Trophoblast cell (in vitro differentiated cells and primary cell): ENCODE data around the gene TNFRSF6B. TPM values are rescaled to one million over a fixed set of nuclear protein-coding genes. Genes with fewer than 3 reads are reported as not detected.
"Not testable (repeated sequence)": the region's sequence is repeated elsewhere in the genome, so short reads cannot be mapped to it uniquely, and the experiment has no call there.

Experiments
- DNase-seq, 2 donors: peaks; one replicate each; pipeline ENCODE4 v3.0.0-alpha.2; 2016
- H2AFZ ChIP-seq: 2 replicates; pipeline ENCODE4 v1.6.1; 2013; ENCODE audit warnings: low read length, moderate library complexity, mild to moderate bottlenecking; ENCODE audit not compliant: insufficient read depth, poor library complexity
- H2AK5ac ChIP-seq: 2 replicates; pipeline ENCODE4 v1.6.1; 2013; ENCODE audit warnings: mild to moderate bottlenecking, low read length
- H2BK120ac ChIP-seq: 2 replicates; pipeline ENCODE4 v1.6.1; 2013; ENCODE audit warnings: low read length, mild to moderate bottlenecking, moderate library complexity; ENCODE audit not compliant: insufficient read depth, poor library complexity
- H2BK12ac ChIP-seq: 2 replicates; pipeline ENCODE4 v1.6.1; 2013; ENCODE audit warnings: mild to moderate bottlenecking, low read length, moderate library complexity
- H2BK5ac ChIP-seq: 2 replicates; pipeline ENCODE4 v1.6.1; 2013; ENCODE audit warnings: low read length, low read depth, moderate library complexity, mild to moderate bottlenecking; ENCODE audit not compliant: poor library complexity
- H3K14ac ChIP-seq: 2 replicates; pipeline ENCODE4 v1.6.1; 2013; ENCODE audit warnings: mild to moderate bottlenecking, low read length
- H3K18ac ChIP-seq: 2 replicates; pipeline ENCODE4 v1.6.1; 2013; ENCODE audit warnings: mild to moderate bottlenecking, low read length
- H3K23ac ChIP-seq: 2 replicates; pipeline ENCODE4 v1.6.1; 2013; ENCODE audit warnings: low read length
- H3K27ac ChIP-seq: 2 replicates; pipeline ENCODE4 v1.5.1; 2013; ENCODE audit warnings: low read depth, mild to moderate bottlenecking, inconsistent platforms, low read length, moderate library complexity
- H3K27me3 ChIP-seq: 2 replicates; pipeline ENCODE4 v1.6.1; 2013; ENCODE audit warnings: inconsistent platforms, mild to moderate bottlenecking, low read length, moderate library complexity; ENCODE audit not compliant: insufficient read depth
- H3K36me3 ChIP-seq, 2 experiments: 1 replicate in 1 of 2; 2 replicates in 1 of 2; pipeline ENCODE4 v1.6.1; 2013; ENCODE audit warnings: low read length in 2 of 2, mild to moderate bottlenecking in 2 of 2, moderate library complexity in 1 of 2; ENCODE audit not compliant: insufficient read depth in 2 of 2, control insufficient read depth in 1 of 2
- H3K4ac ChIP-seq: 2 replicates; pipeline ENCODE4 v1.6.1; 2013; ENCODE audit warnings: low read depth, mild to moderate bottlenecking, low read length, moderate library complexity
- H3K4me1 ChIP-seq, 2 experiments: 1 replicate in 1 of 2; 2 replicates in 1 of 2; pipeline ENCODE4 v1.6.1; 2013; ENCODE audit warnings: low read length in 2 of 2, mild to moderate bottlenecking in 2 of 2, moderate library complexity in 1 of 2; ENCODE audit not compliant: insufficient read depth in 2 of 2, control insufficient read depth in 1 of 2
- H3K4me2 ChIP-seq: 2 replicates; pipeline ENCODE4 v1.6.1; 2013; ENCODE audit warnings: inconsistent platforms, mild to moderate bottlenecking, low read length, moderate library complexity
- H3K4me3 ChIP-seq: 2 replicates; pipeline ENCODE4 v1.5.1; 2013; ENCODE audit warnings: mild to moderate bottlenecking, low read depth, low read length, inconsistent platforms
- H3K79me1 ChIP-seq: one replicate; pipeline ENCODE4 v1.6.1; 2013; ENCODE audit warnings: low read length
- H3K79me2 ChIP-seq: 2 replicates; pipeline ENCODE4 v1.6.1; 2013; ENCODE audit warnings: low read length, mild to moderate bottlenecking; ENCODE audit not compliant: control insufficient read depth, insufficient read depth, poor library complexity
- H3K9ac ChIP-seq: 2 replicates; pipeline ENCODE4 v1.6.1; 2013; ENCODE audit warnings: mild to moderate bottlenecking, low read length
- H3K9me3 ChIP-seq: 2 replicates; pipeline ENCODE4 v1.6.1; 2013; ENCODE audit warnings: low read depth, mild to moderate bottlenecking, control low read depth, inconsistent platforms, low read length; ENCODE audit not compliant: insufficient read depth
- H4K12ac ChIP-seq: 2 replicates; pipeline ENCODE4 v1.6.1; 2013; ENCODE audit warnings: low read depth, mild to moderate bottlenecking, low read length, moderate library complexity
- H4K8ac ChIP-seq: 2 replicates; pipeline ENCODE4 v1.6.1; 2013; ENCODE audit warnings: low read depth, mild to moderate bottlenecking, low read length, moderate library complexity
- H4K91ac ChIP-seq: one replicate; pipeline ENCODE4 v1.6.1; 2013; ENCODE audit warnings: low read depth, mild to moderate bottlenecking, low read length, moderate library complexity
- WGBS: extraction: QIAGEN DNeasy Blood & Tissue Kit; methylation state at CpG from one replicate; pipeline ENCODE4 v1.1.7; 2013; ENCODE audit warnings: missing lambda C conversion rate; ENCODE audit not compliant: insufficient read length, insufficient coverage; ENCODE audit errors: extremely low coverage; 5-methylcytosine and 5-hydroxymethylcytosine counted together
- polyA plus RNA-seq: library from polyadenylated mRNA; stranded (reverse); fragments of 200-250 nt; gene quantifications from 2 replicates; pipeline ENCODE4 v1.2.3, GENCODE V29; 2013

The TNFRSF6B gene, protein sequence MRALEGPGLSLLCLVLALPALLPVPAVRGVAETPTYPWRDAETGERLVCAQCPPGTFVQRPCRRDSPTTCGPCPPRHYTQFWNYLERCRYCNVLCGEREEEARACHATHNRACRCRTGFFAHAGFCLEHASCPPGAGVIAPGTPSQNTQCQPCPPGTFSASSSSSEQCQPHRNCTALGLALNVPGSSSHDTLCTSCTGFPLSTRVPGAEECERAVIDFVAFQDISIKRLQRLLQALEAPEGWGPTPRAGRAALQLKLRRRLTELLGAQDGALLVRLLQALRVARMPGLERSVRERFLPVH
- 0.73 and 0.85 TPM in 2 replicates for polyA plus RNA-seq

DNA sequence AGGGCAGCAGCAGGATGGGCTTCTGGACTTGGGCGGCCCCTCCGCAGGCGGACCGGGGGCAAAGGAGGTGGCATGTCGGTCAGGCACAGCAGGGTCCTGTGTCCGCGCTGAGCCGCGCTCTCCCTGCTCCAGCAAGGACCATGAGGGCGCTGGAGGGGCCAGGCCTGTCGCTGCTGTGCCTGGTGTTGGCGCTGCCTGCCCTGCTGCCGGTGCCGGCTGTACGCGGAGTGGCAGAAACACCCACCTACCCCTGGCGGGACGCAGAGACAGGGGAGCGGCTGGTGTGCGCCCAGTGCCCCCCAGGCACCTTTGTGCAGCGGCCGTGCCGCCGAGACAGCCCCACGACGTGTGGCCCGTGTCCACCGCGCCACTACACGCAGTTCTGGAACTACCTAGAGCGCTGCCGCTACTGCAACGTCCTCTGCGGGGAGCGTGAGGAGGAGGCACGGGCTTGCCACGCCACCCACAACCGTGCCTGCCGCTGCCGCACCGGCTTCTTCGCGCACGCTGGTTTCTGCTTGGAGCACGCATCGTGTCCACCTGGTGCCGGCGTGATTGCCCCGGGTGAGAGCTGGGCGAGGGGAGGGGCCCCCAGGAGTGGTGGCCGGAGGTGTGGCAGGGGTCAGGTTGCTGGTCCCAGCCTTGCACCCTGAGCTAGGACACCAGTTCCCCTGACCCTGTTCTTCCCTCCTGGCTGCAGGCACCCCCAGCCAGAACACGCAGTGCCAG is at the start of gene TNFRSF6B:
TSS of gene TNFRSF6B (plus strand) at position 25 of the 729 bp plus-strand sequence. CDS start at position 141, 116 bp downstream.
- no CpG with 5 or more reads among the region's 52 CpGs for WGBS
- Histone ChIP-seq H3K4ac (no peak within 1 kb of the TSS), H2BK5ac (no peak within 1 kb of the TSS), H3K4me2 (no peak within 1 kb of the TSS), H4K8ac (no peak within 1 kb of the TSS), H3K79me2 (no peaks in the 10 kb centered on the region), H2AFZ (peak within 1 kb of the TSS; percentile 5), H3K27ac (no peak within 1 kb of the TSS), H3K27me3 (no peaks in the 10 kb centered on the region), H2BK120ac (no peak within 1 kb of the TSS), H2AK5ac (no peak within 1 kb of the TSS), H4K12ac (peak within 1 kb of the TSS; percentile 8), H3K18ac (no peak within 1 kb of the TSS), H3K4me3 (no peak within 1 kb of the TSS), H2BK12ac (no peak within 1 kb of the TSS), H4K91ac (no peak within 1 kb of the TSS), H3K14ac (no peak within 1 kb of the TSS), H3K36me3 (peaks cover 2 to 6% of the 10 kb centered on the region in 2 experiments), H3K23ac (no peak within 1 kb of the TSS), H3K9me3 (peaks cover 3% of the 10 kb centered on the region), H3K79me1 (no peaks in the 10 kb centered on the region), H3K9ac (no peak within 1 kb of the TSS), H3K4me1 (peaks cover 6 to 11% of the 10 kb centered on the region in 2 experiments)
- DNase-seq = no peak

DNA sequence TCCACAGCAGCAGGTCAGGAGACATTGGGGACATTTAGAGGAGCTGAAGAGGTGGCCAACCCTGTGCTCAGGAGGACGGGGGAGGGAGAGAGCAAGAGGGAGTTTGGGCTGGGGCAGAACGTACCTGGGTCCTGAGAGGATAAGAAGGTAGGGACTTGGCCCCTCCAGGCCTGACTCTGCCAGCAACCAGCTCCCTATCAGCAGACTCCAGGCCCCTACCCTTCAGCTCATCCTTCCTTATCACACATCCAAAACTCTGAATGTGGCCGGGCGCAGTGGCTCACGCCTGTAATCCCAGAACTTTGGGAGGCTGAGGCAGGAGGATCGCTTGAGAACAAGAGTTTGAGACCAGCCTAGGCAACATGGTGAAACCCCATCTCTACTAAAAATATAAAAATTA is 48.3 kb upstream of the TNFRSF6B start:
- Histone ChIP-seq H3K9ac (no peak overlapping the region), H3K18ac (no peak overlapping the region), H3K79me2 (no peaks in the 10 kb centered on the region), H2AFZ (no peak overlapping the region), H3K4me1 (peaks cover 10 to 13% of the 10 kb centered on the region in 2 experiments), H4K12ac (no peak overlapping the region), H3K9me3 (no peaks in the 10 kb centered on the region), H3K27ac (no peak overlapping the region), H3K79me1 (no peaks in the 10 kb centered on the region), H2BK120ac (no peak overlapping the region), H3K4ac (no peak overlapping the region), H3K36me3 (no peaks in the 10 kb centered on the region), H3K23ac (no peak overlapping the region), H2BK5ac (no peak overlapping the region), H4K8ac (no peak overlapping the region), H3K4me3 (no peak overlapping the region), H3K4me2 (no peak overlapping the region), H2BK12ac (no peak overlapping the region), H2AK5ac (no peak overlapping the region), H4K91ac (no peak overlapping the region), H3K14ac (no peak overlapping the region), H3K27me3 (peaks cover 11% of the 10 kb centered on the region)
- WGBS = no CpG with 5 or more reads among the region's 6 CpGs
- no peak for DNase-seq

DNA sequence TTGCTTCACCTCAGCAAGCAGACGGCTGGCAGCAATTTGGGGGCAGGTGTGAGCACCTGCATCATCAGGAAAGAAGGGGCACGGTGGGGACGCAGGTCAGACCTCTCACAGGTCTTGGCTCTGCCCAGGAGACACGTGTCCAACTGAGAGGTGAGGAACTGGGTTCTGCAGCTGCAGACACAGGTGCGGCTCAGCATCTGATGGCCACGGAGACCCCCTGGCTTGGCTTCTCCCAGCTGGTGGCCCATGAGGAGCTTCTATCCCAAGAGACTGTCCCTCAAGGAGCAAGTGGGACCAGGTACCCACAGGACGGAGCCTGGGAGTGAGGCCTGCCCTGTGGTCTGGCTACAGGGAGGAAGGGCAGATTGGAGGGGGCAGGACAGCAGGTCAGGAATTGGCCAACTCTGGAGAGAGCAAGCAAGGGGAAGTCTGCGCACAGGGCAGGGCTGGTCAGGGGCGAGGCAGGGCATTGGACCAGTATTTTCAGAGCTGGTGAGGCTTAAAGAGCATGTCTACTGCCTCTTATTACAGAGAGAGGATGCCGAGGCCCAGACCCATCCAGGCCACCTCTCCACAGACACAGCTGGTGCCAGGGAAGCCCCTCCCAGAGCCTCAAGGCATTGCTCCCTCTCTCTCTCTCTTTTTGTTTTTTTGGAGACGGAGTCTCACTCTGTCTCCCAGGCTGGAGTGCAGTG is 47.4 kb upstream of the TNFRSF6B start:
- no peak overlapping the region for H2BK5ac ChIP-seq
- no peak for DNase-seq
- no peak overlapping the region for H2AFZ ChIP-seq
- H3K23ac ChIP-seq = no peak overlapping the region
- H4K12ac ChIP-seq = no peak overlapping the region
- no peak overlapping the region for H3K14ac ChIP-seq
- H3K79me1 ChIP-seq = no peaks in the 10 kb centered on the region
- no peak overlapping the region for H3K9ac ChIP-seq
- H2BK12ac ChIP-seq = no peak overlapping the region
- WGBS = no CpG with 5 or more reads among the region's 11 CpGs
- H4K91ac ChIP-seq = no peak overlapping the region
- H3K4me2 ChIP-seq = no peak overlapping the region
- H3K27me3 ChIP-seq = peaks cover 11% of the 10 kb centered on the region
- no peak overlapping the region for H3K18ac ChIP-seq
- H3K4me1 ChIP-seq = peaks cover 14 to 18% of the 10 kb centered on the region in 2 experiments
- no peak overlapping the region for H2BK120ac ChIP-seq
- H3K4ac ChIP-seq = no peak overlapping the region
- peak overlapping the region; percentile 9 for H3K4me3 ChIP-seq
- H3K36me3 ChIP-seq = no peaks in the 10 kb centered on the region
- H3K79me2 ChIP-seq = no peaks in the 10 kb centered on the region
- H2AK5ac ChIP-seq = no peak overlapping the region
- H3K9me3 ChIP-seq = no peaks in the 10 kb centered on the region
- no peak overlapping the region for H4K8ac ChIP-seq
- no peak overlapping the region for H3K27ac ChIP-seq

DNA sequence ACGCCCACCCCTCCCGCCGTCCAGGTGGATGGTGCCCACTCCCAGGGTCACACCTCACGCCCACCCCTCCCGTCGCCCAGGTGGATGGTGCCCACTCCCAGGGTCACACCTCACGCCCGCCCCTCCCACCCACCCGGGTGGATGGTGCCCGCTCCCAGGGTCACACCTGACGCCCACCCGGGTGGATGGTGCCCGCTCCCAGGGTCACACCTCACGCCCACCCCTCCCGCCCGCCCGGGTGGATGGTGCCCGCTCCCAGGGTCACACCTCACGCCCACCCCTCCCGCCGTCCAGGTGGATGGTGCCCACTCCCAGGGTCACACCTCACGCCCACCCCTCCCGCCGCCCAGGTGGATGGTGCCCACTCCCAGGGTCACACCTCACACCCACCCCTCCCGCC is 46.0 kb upstream of the TNFRSF6B start:
- H3K4ac ChIP-seq, H2AK5ac ChIP-seq, H3K9me3 ChIP-seq, H3K4me3 ChIP-seq, H2BK5ac ChIP-seq, H3K79me2 ChIP-seq, H4K12ac ChIP-seq, H3K27ac ChIP-seq, H2BK12ac ChIP-seq, H3K14ac ChIP-seq, H2BK120ac ChIP-seq, H4K91ac ChIP-seq, H3K23ac ChIP-seq, H3K79me1 ChIP-seq, H3K18ac ChIP-seq, H2AFZ ChIP-seq, H3K4me2 ChIP-seq, H3K9ac ChIP-seq, DNase-seq, H3K36me3 ChIP-seq, H4K8ac ChIP-seq: not testable (repeated sequence)
- peaks cover 14 to 20% of the 10 kb centered on the region in 2 experiments for H3K4me1 ChIP-seq
- H3K27me3 ChIP-seq = peaks cover 11% of the 10 kb centered on the region
- WGBS = no CpG with 5 or more reads among the region's 25 CpGs
